GM13977 (cell line): Measurements from ENCODE around the gene RANBP10.
"Not testable (repeated sequence)": the region's sequence is repeated elsewhere in the genome, so short reads cannot be mapped to it uniquely, and the experiment has no call there.

ENCODE experiments used
- DNase-seq: peaks from one replicate; pipeline ENCODE4 v3.0.0; 2012; ENCODE audit warnings: low spot score
- CTCF ChIP-seq: IDR thresholded peaks from 2 replicates; pipeline ENCODE4 v1.5.1; 2012; ENCODE audit warnings: mild to moderate bottlenecking, control low read depth; ENCODE audit not compliant: insufficient read depth; ENCODE audit errors: extremely low read depth, missing control alignments
- in situ Hi-C: fragments of 300-500 bp; cut with MboI; formaldehyde crosslinking; loops from one replicate; pipeline ENCODE4 v1.12.0; 2022; ENCODE audit warnings: low sequenced_read_pairs, low pct_unique_long_range_greater_than_20kb, mixed read lengths, inconsistent platforms; ENCODE audit not compliant: unreplicated experiment

The RANBP10 gene

GRCh38 chr16:67752641-67753040, 53.7 kb downstream of the RANBP10 start:
- no peak for TF ChIP-seq CTCF
- no peak for DNase-seq
- in situ Hi-C loops = no loop called here

- in situ Hi-C loops, DNase-seq: not testable (repeated sequence)
These were observed 55.0 kb downstream of the RANBP10 start for GRCh38 chr16:67751331-67751730.

GRCh38 chr16:67750466-67750865, 55.9 kb downstream of the RANBP10 start:
- no peak for TF ChIP-seq CTCF
- in situ Hi-C loops = no loop called here
- no peak for DNase-seq

GRCh38 chr16:67749436-67750078, 56.8 kb downstream of the RANBP10 start:
- no peak for DNase-seq
- in situ Hi-C loops = no loop called here
- TF ChIP-seq CTCF = no peak

- DNase-seq = no peak
- TF ChIP-seq CTCF = no peak
- in situ Hi-C loops = no loop called here
These were observed 57.5 kb downstream of the RANBP10 start for GRCh38 chr16:67748834-67749233.

- in situ Hi-C loops = no loop called here
- no peak for DNase-seq
- TF ChIP-seq CTCF = no peak
These were observed 59.5 kb downstream of the RANBP10 start for GRCh38 chr16:67746846-67747245.

GRCh38 chr16:67741118-67741517, 65.2 kb downstream of the RANBP10 start:
- no peak for TF ChIP-seq CTCF
- in situ Hi-C loops = no loop called here
- no peak for DNase-seq
